Measurements from ENCODE around the gene DUOXA1. TPM values are rescaled to one million over a fixed set of nuclear protein-coding genes. Genes with fewer than 3 reads are reported as not detected.

The DUOXA1 gene
- total and polyA plus RNA-seq, 9 donors = 0.30 to 4.1 (median 0.77) TPM

GRCh38 chr15:45167631-45168205 is 38.0 kb upstream of the DUOXA1 start:
- no peak for TF ChIP-seq CTCF (IDR thresholded peaks at IDR 0.05)
- TF ChIP-seq POLR2A (IDR thresholded peaks at IDR 0.05) = no peak
- no peak for TF ChIP-seq EP300 (IDR thresholded peaks at IDR 0.05)
- Histone ChIP-seq H3K9me3 (no peaks in the 10 kb centered on the region), H3K4me1 (ENCODE audit: insufficient read depth) (no peaks in the 10 kb centered on the region), H3K27ac (peak overlapping the region in 1 of 2 donors; percentile 97), H3K36me3 (no peaks in the 10 kb centered on the region), H3K27me3 (no peaks in the 10 kb centered on the region), H3K4me3 (no peak overlapping the region)
- 57 to 67% (median 61%) methylated on average over 9 of the region's 9 CpGs for WGBS, 3 donors
- no peak for DNase-seq
- intact Hi-C loops (cut with DNase I) = loop anchor here (2.0 to 10.0 kb wide), 6 partner anchors 31 to 287 kb away; partner anchors contain the start of gene GATM (in 1 of the 4)

- intact Hi-C loops (cut with DNase I) = loop anchor here (2.0 to 10.0 kb wide), 6 partner anchors 32 to 288 kb away; partner anchors contain the start of gene GATM (in 1 of the 4)
- H3K27me3 ChIP-seq = no peaks in the 10 kb centered on the region
- peak overlapping the region; percentile 97 to 99 for H3K27ac ChIP-seq
- H3K9me3 ChIP-seq = no peaks in the 10 kb centered on the region
- peaks cover 1% of the 10 kb centered on the region for H3K4me1 ChIP-seq (ENCODE audit: insufficient read depth)
- 0 to 1% (median 1%) methylated on average over 68 to 79 of the region's 79 CpGs for WGBS, 3 donors
- DNase-seq = peak; percentile 89 to 93 (median 90)
- TF ChIP-seq EP300 (IDR thresholded peaks at IDR 0.05) = no peak
- TF ChIP-seq CTCF (IDR thresholded peaks at IDR 0.05) = peak; percentile 56 to 71 (median 68)
- peak; percentile 30 for TF ChIP-seq POLR2A (IDR thresholded peaks at IDR 0.05)
- H3K4me3 ChIP-seq = peak overlapping the region; percentile 46
- H3K36me3 ChIP-seq = no peaks in the 10 kb centered on the region
These were observed 37.4 kb upstream of the DUOXA1 start for GRCh38 chr15:45166834-45167630.

GRCh38 chr15:45165536-45165935 is 35.9 kb upstream of the DUOXA1 start:
- 68 to 75% (median 72%) methylated on average over 5 of the region's 5 CpGs for WGBS, 3 donors
- no peaks in the 10 kb centered on the region for H3K9me3 ChIP-seq
- no peaks in the 10 kb centered on the region for H3K36me3 ChIP-seq
- no peak for DNase-seq
- peak overlapping the region in 1 of 2 donors; percentile 97 for H3K27ac ChIP-seq
- H3K27me3 ChIP-seq = no peaks in the 10 kb centered on the region
- intact Hi-C loops (cut with DNase I) = loop anchor here in 3 of 4 donors (5.0 to 10.0 kb wide), 5 partner anchors 119 to 289 kb away; partner anchors contain the start of gene GATM (in 1 of the 3)
- TF ChIP-seq POLR2A (IDR thresholded peaks at IDR 0.05) = no peak
- TF ChIP-seq CTCF (IDR thresholded peaks at IDR 0.05) = no peak
- no peak for TF ChIP-seq EP300 (IDR thresholded peaks at IDR 0.05)
- H3K4me3 ChIP-seq = no peak overlapping the region
- peaks cover 1% of the 10 kb centered on the region for H3K4me1 ChIP-seq (ENCODE audit: insufficient read depth)

- Histone ChIP-seq H3K27ac (no peak overlapping the region), H3K4me3 (no peak overlapping the region)
These were observed 35.2 kb upstream of the DUOXA1 start for GRCh38 chr15:45164914-45165313.

More at GRCh38 chr15:45164914-45165313, 35.2 kb upstream of the DUOXA1 start:
- no peaks in the 10 kb centered on the region for H3K27me3 ChIP-seq
- 89 to 94% (median 94%) methylated on average over 1 of the region's 1 CpG for WGBS, 3 donors
- no peak for DNase-seq
- peaks cover 1% of the 10 kb centered on the region for H3K4me1 ChIP-seq (ENCODE audit: insufficient read depth)
- no peak for TF ChIP-seq CTCF (IDR thresholded peaks at IDR 0.05)
- TF ChIP-seq EP300 (IDR thresholded peaks at IDR 0.05) = no peak
- TF ChIP-seq POLR2A (IDR thresholded peaks at IDR 0.05) = no peak
- H3K9me3 ChIP-seq = no peaks in the 10 kb centered on the region
- no peaks in the 10 kb centered on the region for H3K36me3 ChIP-seq
- intact Hi-C loops (cut with DNase I) = loop anchor here (5.0 to 10.0 kb wide), 7 partner anchors 32 to 292 kb away; partner anchors contain the start of gene GATM (in 1 of the 4)

Measured in ovary (tissue), 9 donors.